IMR-90 (cell line): ENCODE results near the gene A4GALT. TPM values are rescaled to one million over a fixed set of nuclear protein-coding genes. Genes with fewer than 3 reads are reported as not detected.

Experiments used
- ATAC-seq: fragments of 200-7000 bp; cut with Tn5 transposase; 2 replicates; pipeline ENCODE4 v1.9.1; 2020; ENCODE audit warnings: low read depth, mild to moderate bottlenecking, moderate library complexity
- BruUV-seq: library from RNA; stranded (reverse); fragments of 400-500 nt; replicated peaks from 2 replicates; lab custom pipeline; 2021; lab: Mats Ljungman, UMichigan
- CTCF ChIA-PET: fragments of 300-600 bp; formaldehyde crosslinking; extraction: SDS; loops from one replicate; lab custom pipeline; 2021; ENCODE audit warnings: antibody characterized with exemption; lab: Yijun Ruan, JAX
- POLR2A ChIA-PET: fragments of 300-600 bp; sonication (Branson Sonifier 250); formaldehyde crosslinking; loops from one replicate; lab custom pipeline; 2022; ENCODE audit warnings: antibody characterized with exemption; ENCODE audit not compliant: unreplicated experiment; lab: Charles Lee
- DNase-seq: peaks from one replicate; pipeline ENCODE4 v3.0.0; 2013
- H2AFZ ChIP-seq: replicated peaks from 2 replicates; pipeline ENCODE3; 2013; ENCODE audit warnings: low read length, mild to moderate bottlenecking; ENCODE audit not compliant: poor library complexity
- H2AK5ac ChIP-seq: 2 replicates; pipeline ENCODE4 v1.6.1; 2013; ENCODE audit warnings: low read depth, low read length, inconsistent platforms
- H2AK9ac ChIP-seq: replicated peaks from 2 replicates; pipeline ENCODE3; 2013; ENCODE audit warnings: mild to moderate bottlenecking, low read depth, low read length, moderate library complexity; ENCODE audit not compliant: poor library complexity
- H2BK120ac ChIP-seq: 2 replicates; pipeline ENCODE4 v1.6.1; 2013; ENCODE audit warnings: low read depth, low read length, inconsistent platforms
- H2BK15ac ChIP-seq: 3 replicates; pipeline ENCODE4 v1.6.1; 2013; ENCODE audit warnings: low read depth, low read length, inconsistent platforms
- H2BK20ac ChIP-seq: 2 replicates; pipeline ENCODE4 v1.6.1; 2013; ENCODE audit warnings: low read depth, mild to moderate bottlenecking, inconsistent platforms, low read length, moderate library complexity
- H2BK5ac ChIP-seq: 2 replicates; pipeline ENCODE4 v1.6.1; 2013; ENCODE audit warnings: mild to moderate bottlenecking, low read depth, low read length, inconsistent platforms; ENCODE audit not compliant: poor library complexity, severe bottlenecking
- H3K14ac ChIP-seq: replicated peaks from 2 replicates; pipeline ENCODE4 v1.6.1; 2013; ENCODE audit warnings: low read depth, low read length, inconsistent platforms
- H3K18ac ChIP-seq: 2 replicates; pipeline ENCODE4 v1.6.1; 2013; ENCODE audit warnings: low read depth, low read length, control low read depth
- H3K23ac ChIP-seq: 2 replicates; pipeline ENCODE4 v1.6.1; 2013; ENCODE audit warnings: low read depth, low read length, inconsistent platforms
- H3K27ac ChIP-seq: 2 replicates; pipeline ENCODE4 v1.5.1; 2013; ENCODE audit warnings: mild to moderate bottlenecking, control low read depth, low read length; ENCODE audit not compliant: insufficient read depth
- H3K27me3 ChIP-seq: 2 replicates; pipeline ENCODE4 v1.6.1; 2013; ENCODE audit warnings: low read length; ENCODE audit not compliant: control insufficient read depth, insufficient read depth
- H3K36me3 ChIP-seq: 2 replicates; pipeline ENCODE4 v1.6.1; 2013; ENCODE audit warnings: low read length, mixed read lengths; ENCODE audit not compliant: control insufficient read depth, insufficient read depth
- H3K4ac ChIP-seq: 2 replicates; pipeline ENCODE4 v1.6.1; 2013; ENCODE audit warnings: low read depth, low read length, inconsistent platforms
- H3K4me1 ChIP-seq: 2 replicates; pipeline ENCODE4 v1.6.1; 2013; ENCODE audit warnings: low read length, mixed read lengths; ENCODE audit not compliant: control insufficient read depth, insufficient read depth
- H3K4me2 ChIP-seq: 2 replicates; pipeline ENCODE4 v1.6.1; 2013; ENCODE audit warnings: low read depth, mild to moderate bottlenecking, control low read depth, low read length, moderate library complexity
- H3K4me3 ChIP-seq: 2 replicates; pipeline ENCODE4 v1.5.1; 2013; ENCODE audit warnings: low read depth, mild to moderate bottlenecking, control low read depth, low read length, moderate library complexity; ENCODE audit not compliant: insufficient read depth
- H3K56ac ChIP-seq: 2 replicates; pipeline ENCODE4 v1.6.1; 2013; ENCODE audit warnings: low read length, inconsistent platforms; ENCODE audit not compliant: insufficient read depth; ENCODE audit errors: extremely low read depth
- H3K79me1 ChIP-seq, 2 experiments: 2 replicates each; pipeline ENCODE4 v1.6.1; 2013; ENCODE audit warnings: low read length in 2 of 2, inconsistent platforms in 1 of 2, low read depth in 1 of 2
- H3K9ac ChIP-seq: 2 replicates; pipeline ENCODE4 v1.6.1; 2013; ENCODE audit warnings: low read depth, low read length, control low read depth
- H3K9me1 ChIP-seq: 2 replicates; pipeline ENCODE4 v1.6.1; 2013; ENCODE audit warnings: low read length, inconsistent platforms; ENCODE audit not compliant: insufficient read depth
- H3K9me3 ChIP-seq: 2 replicates; pipeline ENCODE4 v1.6.1; 2013; ENCODE audit warnings: low read length; ENCODE audit not compliant: control insufficient read depth, insufficient read depth
- H4K20me1 ChIP-seq: 2 replicates; pipeline ENCODE4 v1.6.1; 2013; ENCODE audit warnings: low read length, inconsistent platforms; ENCODE audit not compliant: insufficient read depth
- H4K5ac ChIP-seq: 2 replicates; pipeline ENCODE4 v1.6.1; 2013; ENCODE audit warnings: mild to moderate bottlenecking, low read depth, low read length, control low read depth
- H4K8ac ChIP-seq, 2 experiments: 2 replicates each; pipeline ENCODE4 v1.6.1; 2013; ENCODE audit warnings: low read depth in 2 of 2, low read length in 2 of 2, control low read depth in 1 of 2, inconsistent platforms in 1 of 2
- H4K91ac ChIP-seq: 2 replicates; pipeline ENCODE4 v1.6.1; 2013; ENCODE audit warnings: low read depth, low read length, inconsistent platforms; ENCODE audit not compliant: insufficient read depth
- CEBPB ChIP-seq: IDR thresholded peaks from 2 replicates; pipeline ENCODE4 v1.6.1; 2012; ENCODE audit warnings: low read depth, low read length, improper control_type of control experiment
- MAZ ChIP-seq: IDR thresholded peaks from 2 replicates; pipeline ENCODE4 v1.6.1; 2012; ENCODE audit warnings: low read depth, mild to moderate bottlenecking, low read length, improper control_type of control experiment, moderate library complexity, borderline replicate concordance
- MXI1 ChIP-seq: IDR thresholded peaks from 2 replicates; pipeline ENCODE4 v1.6.1; 2012; ENCODE audit warnings: low read depth, mild to moderate bottlenecking, low read length, moderate library complexity, borderline replicate concordance
- RCOR1 ChIP-seq: IDR thresholded peaks from 2 replicates; pipeline ENCODE4 v1.6.1; 2012; ENCODE audit warnings: mild to moderate bottlenecking, low read length, improper control_type of control experiment; ENCODE audit not compliant: insufficient replicate concordance
- WGBS, 2 experiments: methylation state at CpG; one replicate each; pipeline versions ENCODE4 v1.1.5 to v1.1.7; 2013; ENCODE audit warnings: missing lambda C conversion rate in 2 of 2; ENCODE audit not compliant: insufficient read length in 1 of 2; ENCODE audit errors: extremely low coverage in 2 of 2; 5-methylcytosine and 5-hydroxymethylcytosine counted together
- dilution Hi-C: fragments of 300-500 bp; cut with HindIII; formaldehyde crosslinking; loops from one replicate; pipeline ENCODE4 v1.14.3; 2018; ENCODE audit warnings: low sequenced_read_pairs; ENCODE audit not compliant: unreplicated experiment
- in situ Hi-C: fragments of 300-500 bp; cut with MboI; formaldehyde crosslinking; loops from 3 replicates; pipeline ENCODE4 v1.14.3; 2019; ENCODE audit warnings: low sequenced_read_pairs, inconsistent platforms, mixed read lengths
- intact Hi-C: fragments of 100-400 bp; cut with micrococcal nuclease; formaldehyde crosslinking; loops from 2 replicates; pipeline ENCODE4 v1.10.0; 2022
- polyA plus RNA-seq, 3 experiments: library from polyadenylated mRNA; depleted of rRNA; stranded (reverse); fragments of >200 nt; gene quantifications; 2 replicates each; pipeline ENCODE4 v1.2.3, GENCODE V29; 2012; ENCODE audit warnings: low replicate concordance in 1 of 3
- total RNA-seq: library from RNA; depleted of rRNA; stranded (reverse); fragments of >200 nt; gene quantifications from 2 replicates; pipeline ENCODE4 v1.2.3, GENCODE V29; 2012

Gene A4GALT
- total and polyA plus RNA-seq, 2 of the 4 experiments (the other 2 are of a cell fraction) = 1.6 to 6.1 TPM

DNA sequence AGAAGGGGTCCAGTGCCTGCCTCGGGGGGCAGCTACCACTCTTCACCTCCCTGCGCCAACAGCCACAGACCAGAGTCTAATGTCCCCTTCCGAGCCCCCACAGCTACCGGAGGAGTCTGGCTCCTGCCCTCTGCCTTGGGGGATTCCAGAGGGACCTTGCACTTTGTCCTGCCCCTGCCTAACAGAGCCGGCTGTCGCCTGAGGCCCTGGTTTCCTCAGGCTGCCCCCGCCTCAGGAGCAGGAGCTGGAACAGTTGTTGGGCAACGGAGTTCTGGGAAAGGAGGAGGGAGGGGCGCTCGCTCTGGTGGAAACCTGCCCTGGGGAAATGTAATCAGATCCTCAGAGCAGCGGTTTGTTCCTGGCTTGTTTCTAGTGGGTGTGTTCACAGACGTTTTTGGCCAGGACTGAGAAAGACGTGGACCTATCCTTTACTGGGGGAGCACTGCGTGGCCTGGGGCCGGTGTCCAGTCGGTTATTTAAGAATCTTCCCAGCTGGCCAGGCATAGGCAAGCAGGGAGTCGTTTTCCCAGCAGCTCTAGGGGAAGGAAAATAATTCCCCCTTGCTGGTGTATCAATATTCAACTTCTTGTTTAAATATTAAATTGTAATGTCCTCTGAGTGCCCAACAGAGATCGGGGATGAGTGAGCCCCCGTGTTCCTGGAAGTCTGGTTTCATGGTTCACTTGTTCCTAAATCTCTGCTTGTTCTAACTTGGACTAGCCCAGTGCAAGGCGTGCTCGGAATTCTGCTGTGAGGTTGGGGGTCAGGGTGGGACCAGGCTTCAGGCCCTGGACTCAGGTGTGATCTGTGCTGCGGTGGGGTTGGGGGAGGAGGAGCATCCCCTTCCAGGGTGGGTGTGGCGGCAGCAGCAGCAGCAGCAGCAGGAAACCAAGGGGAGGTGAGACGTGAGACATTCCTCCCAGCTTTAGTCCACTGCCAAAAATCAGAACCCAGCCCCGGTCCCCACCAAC lies 32.1 kb downstream of the A4GALT start:
- H2AK9ac ChIP-seq = peak overlapping the region; percentile 94
- peak overlapping the region; percentile 48 for H3K18ac ChIP-seq
- peak overlapping the region; percentile 90 for H2AFZ ChIP-seq
- H4K20me1 ChIP-seq = no peaks in the 10 kb centered on the region
- DNase-seq = peak; percentile 93
- H2BK120ac ChIP-seq = peak overlapping the region; percentile 91
- H4K91ac ChIP-seq = peak overlapping the region; percentile 95
- in situ Hi-C loops (no loop called here), dilution Hi-C loops (no loop called here), intact Hi-C loops (no loop called here)
- WGBS, 2 experiments = 20% methylated on average over 1 of the region's 25 CpGs; no CpG with 5 or more reads in 1 of the 2 experiments
- H3K27ac ChIP-seq = peak overlapping the region; percentile 83
- H3K23ac ChIP-seq = peak overlapping the region; percentile 77; the same call in 1 of the 2 replicates
- peaks cover 7 to 9% of the 10 kb centered on the region in 2 experiments; a peak in 2 of 4 replicates for H3K79me1 ChIP-seq
- peaks cover 30% of the 10 kb centered on the region for H3K4me1 ChIP-seq
- peak overlapping the region; percentile 77 to 95 for H4K8ac ChIP-seq
- H3K56ac ChIP-seq = peak overlapping the region; percentile 46; the same call in 1 of the 2 replicates
- peak overlapping the region; percentile 81 for H3K4ac ChIP-seq
- H2AK5ac ChIP-seq = peak overlapping the region; percentile 83
- peak overlapping the region; percentile 13; the same call in 1 of the 2 replicates for H3K4me2 ChIP-seq
- H4K5ac ChIP-seq = peak overlapping the region; percentile 61
- H3K14ac ChIP-seq = peak overlapping the region; percentile 84
- ChIA-PET CTCF (interaction anchor here (0.6 kb wide), 1 partner anchor 1461 kb away, joined by 3 read pairs; no protein-coding TSS in a partner anchor), POLR2A (no interaction called here)
- H3K27me3 ChIP-seq = no peaks in the 10 kb centered on the region
- peaks cover 16% of the 10 kb centered on the region; the same call in 1 of the 2 replicates for H3K36me3 ChIP-seq
- H2BK20ac ChIP-seq = peak overlapping the region; percentile 80
- TF ChIP-seq RCOR1 (no peak), MAZ (peak; percentile 98), MXI1 (peak; percentile 75), CEBPB (peak; percentile 92)
- no peaks in the 10 kb centered on the region for H3K9me3 ChIP-seq
- peak overlapping the region; percentile 85; the same call in 2 of the 3 replicates for H2BK15ac ChIP-seq
- no peak overlapping the region for H3K4me3 ChIP-seq
- H3K9ac ChIP-seq = peak overlapping the region; percentile 40
- peak; percentile 95 for ATAC-seq
- peaks cover 6% of the 10 kb centered on the region; the same call in 1 of the 2 replicates for H3K9me1 ChIP-seq
- no TSS peak for BruUV-seq
- H2BK5ac ChIP-seq = peak overlapping the region; percentile 70
